ENCODE measurements around the gene POLD4. TPM values are rescaled to one million over a fixed set of nuclear protein-coding genes. Genes with fewer than 3 reads are reported as not detected.

The POLD4 gene
- total RNA-seq, 2 experiments from 2014 or later = 153 to 171 TPM

DNA sequence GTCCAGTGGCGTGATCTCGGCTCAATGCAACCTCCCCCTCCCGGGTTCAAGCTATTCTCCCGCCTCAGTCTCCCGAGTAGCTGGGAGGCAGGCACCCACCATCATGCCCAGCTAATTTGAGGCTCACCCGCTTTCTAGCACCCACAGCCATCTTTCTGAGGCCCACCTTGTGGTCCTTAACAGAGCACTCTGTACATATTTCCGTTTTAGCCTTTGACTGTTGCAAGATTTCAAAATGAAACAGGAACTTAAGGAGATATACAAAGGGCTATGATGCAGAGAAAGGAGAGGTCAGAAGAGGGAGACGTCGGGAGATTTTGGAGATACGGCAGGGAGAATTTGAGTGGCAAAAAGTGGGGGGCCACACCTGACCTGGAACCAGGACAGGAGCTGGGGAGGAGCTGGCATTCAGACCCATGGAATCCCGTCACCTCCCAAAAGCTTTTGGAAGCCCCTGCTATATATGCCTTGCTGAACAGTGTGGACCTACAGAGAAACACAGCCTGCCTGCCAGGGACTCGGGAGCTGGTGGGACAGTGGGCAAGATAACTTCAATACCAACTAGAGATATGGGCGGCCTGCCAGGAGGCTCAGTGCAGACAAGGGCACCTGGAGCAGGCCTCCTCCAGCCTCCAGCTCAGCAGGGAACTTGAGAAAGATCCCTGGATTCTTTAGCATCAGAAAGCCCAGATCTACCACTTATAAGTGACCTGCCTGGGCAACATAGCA is 28.1 kb upstream of the POLD4 start:
- no peaks in the 10 kb centered on the region for H3K36me3 ChIP-seq (ENCODE audit: insufficient read depth, low read length)
- no peak for TF ChIP-seq EZH2phosphoT487 (IDR thresholded peaks at IDR 0.05; ENCODE audit: borderline replicate concordance, low read depth, low read length)
- peak; percentile 59 for DNase-seq (ENCODE audit: low spot score)
- intact Hi-C loops (cut with micrococcal nuclease; ENCODE audit: unreplicated experiment) = loop anchor here (5.0 kb wide), 2 partner anchors 284 to 299 kb away; no protein-coding TSS in a partner anchor
- POLR2A ChIA-PET = interaction anchor here (0.7 to 7.7 kb wide), 8 partner anchors 9 to 97 kb away, joined by 3 to 106 read pairs (median 4); partner anchors contain the start of genes POLD4 and PPP1CA
- CTCF ChIA-PET (ENCODE audit: unreplicated experiment) = interaction anchor here (1.6 to 4.3 kb wide), 4 partner anchors 19 to 36 kb away, joined by 4 to 136 read pairs (median 7); partner anchors contain the start of gene POLD4
- peaks cover 20% of the 10 kb centered on the region for H3K4me1 ChIP-seq (ENCODE audit: insufficient read depth, low read length, poor library complexity, severe bottlenecking)
- no TSS peak for BruUV-seq (replicated peaks)
- H3K4me3 ChIP-seq (ENCODE audit: low read depth, low read length, poor library complexity, severe bottlenecking) = peak overlapping the region; percentile 19
- no peaks in the 10 kb centered on the region for H3K79me2 ChIP-seq (ENCODE audit: insufficient read depth, low read depth, low read length)
- H3K27ac ChIP-seq (ENCODE audit: low read depth, low read length, poor library complexity, severe bottlenecking) = peak overlapping the region; percentile 48
- H3K9me2 ChIP-seq (ENCODE audit: insufficient read depth, low read length) = no peaks in the 10 kb centered on the region
- H3K4me2 ChIP-seq (ENCODE audit: low read length) = peak overlapping the region; percentile 52
- peak overlapping the region; percentile 79 for H2AFZ ChIP-seq (ENCODE audit: low read length)
- H3K9me3 ChIP-seq (ENCODE audit: low read length) = no peaks in the 10 kb centered on the region
- no peaks in the 10 kb centered on the region for H4K20me1 ChIP-seq (ENCODE audit: insufficient read depth, low read length)

DNA sequence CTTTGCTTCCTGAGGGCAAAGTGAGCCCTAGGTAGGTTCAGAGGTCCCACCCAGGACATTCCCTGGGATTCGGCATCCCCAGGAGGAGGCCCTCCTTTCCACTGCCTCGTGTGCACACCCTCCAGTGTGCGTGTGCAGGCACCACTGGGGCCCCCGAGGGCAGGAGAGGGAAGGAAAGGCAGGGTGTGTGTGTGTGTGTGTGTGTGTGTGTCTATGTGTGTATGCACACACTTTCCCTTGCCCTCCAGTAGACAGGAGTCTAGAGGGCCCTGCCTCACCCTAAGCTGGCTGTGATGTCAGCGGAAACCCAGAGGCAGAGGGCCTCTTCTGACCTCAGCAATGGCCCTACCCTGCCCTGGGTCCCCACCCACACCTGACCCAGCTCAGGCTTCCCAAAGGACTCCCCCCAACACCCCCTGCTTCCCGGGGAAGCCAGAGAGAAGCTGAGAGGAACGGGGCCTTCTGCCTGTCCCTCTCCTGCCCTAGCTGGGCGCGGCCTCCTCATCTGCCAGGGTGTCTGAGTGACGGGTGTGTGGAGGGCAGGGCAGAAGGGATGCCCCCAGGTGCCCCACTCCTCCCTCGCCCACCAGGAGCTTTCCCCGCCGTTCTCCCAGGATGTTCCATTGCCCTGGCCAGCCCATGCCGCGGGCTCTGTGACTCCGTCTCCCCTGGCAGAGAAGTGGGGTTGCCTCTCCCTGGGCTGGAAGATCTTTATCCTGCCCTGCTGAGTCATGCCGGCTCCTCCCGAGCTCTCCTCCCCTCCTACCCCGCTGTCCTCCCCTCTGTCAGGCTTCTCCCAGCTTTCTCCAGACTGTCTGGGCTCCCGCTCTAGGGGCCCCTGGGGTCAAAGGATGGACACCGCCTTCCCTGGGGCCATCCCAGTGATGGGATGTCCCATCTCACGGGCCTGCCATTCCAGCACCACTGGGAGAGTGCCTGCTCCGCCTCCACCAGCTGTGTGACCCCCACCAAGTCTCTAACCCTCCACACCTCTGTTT is 26.0 kb upstream of the POLD4 start:
- POLR2A ChIA-PET = interaction anchor here (7.7 kb wide), 1 partner anchor 26 kb away, joined by 106 read pairs; the partner anchor contains the start of gene POLD4
- CTCF ChIA-PET (ENCODE audit: unreplicated experiment) = interaction anchor here (0.6 to 4.3 kb wide), 2 partner anchors 25 to 88 kb away, joined by 3 to 136 read pairs; partner anchors contain the start of gene POLD4
- H3K4me2 ChIP-seq (ENCODE audit: low read length) = no peak overlapping the region
- no peak overlapping the region for H2AFZ ChIP-seq (ENCODE audit: low read length)
- H3K4me1 ChIP-seq (ENCODE audit: insufficient read depth, low read length, poor library complexity, severe bottlenecking) = peaks cover 33% of the 10 kb centered on the region
- intact Hi-C loops (cut with micrococcal nuclease; ENCODE audit: unreplicated experiment) = loop anchor here (5.0 kb wide), 2 partner anchors 282 to 297 kb away; no protein-coding TSS in a partner anchor
- no TSS peak for BruUV-seq (replicated peaks)
- H3K27ac ChIP-seq (ENCODE audit: low read depth, low read length, poor library complexity, severe bottlenecking) = no peak overlapping the region
- no peaks in the 10 kb centered on the region for H3K36me3 ChIP-seq (ENCODE audit: insufficient read depth, low read length)
- H3K9me3 ChIP-seq (ENCODE audit: low read length) = no peaks in the 10 kb centered on the region
- no peak for DNase-seq (ENCODE audit: low spot score)
- H3K4me3 ChIP-seq (ENCODE audit: low read depth, low read length, poor library complexity, severe bottlenecking) = no peak overlapping the region
- TF ChIP-seq EZH2phosphoT487 (IDR thresholded peaks at IDR 0.05; ENCODE audit: borderline replicate concordance, low read depth, low read length) = no peak
- TF ChIP-seq, protein P1, sequence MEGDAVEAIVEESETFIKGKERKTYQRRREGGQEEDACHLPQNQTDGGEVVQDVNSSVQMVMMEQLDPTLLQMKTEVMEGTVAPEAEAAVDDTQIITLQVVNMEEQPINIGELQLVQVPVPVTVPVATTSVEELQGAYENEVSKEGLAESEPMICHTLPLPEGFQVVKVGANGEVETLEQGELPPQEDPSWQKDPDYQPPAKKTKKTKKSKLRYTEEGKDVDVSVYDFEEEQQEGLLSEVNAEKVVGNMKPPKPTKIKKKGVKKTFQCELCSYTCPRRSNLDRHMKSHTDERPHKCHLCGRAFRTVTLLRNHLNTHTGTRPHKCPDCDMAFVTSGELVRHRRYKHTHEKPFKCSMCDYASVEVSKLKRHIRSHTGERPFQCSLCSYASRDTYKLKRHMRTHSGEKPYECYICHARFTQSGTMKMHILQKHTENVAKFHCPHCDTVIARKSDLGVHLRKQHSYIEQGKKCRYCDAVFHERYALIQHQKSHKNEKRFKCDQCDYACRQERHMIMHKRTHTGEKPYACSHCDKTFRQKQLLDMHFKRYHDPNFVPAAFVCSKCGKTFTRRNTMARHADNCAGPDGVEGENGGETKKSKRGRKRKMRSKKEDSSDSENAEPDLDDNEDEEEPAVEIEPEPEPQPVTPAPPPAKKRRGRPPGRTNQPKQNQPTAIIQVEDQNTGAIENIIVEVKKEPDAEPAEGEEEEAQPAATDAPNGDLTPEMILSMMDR (conservative IDR thresholded peaks at IDR 0.05; ENCODE audit: low read length) = no peak
- H3K79me2 ChIP-seq (ENCODE audit: insufficient read depth, low read depth, low read length) = no peaks in the 10 kb centered on the region
- no peaks in the 10 kb centered on the region for H3K9me2 ChIP-seq (ENCODE audit: insufficient read depth, low read length)
- H4K20me1 ChIP-seq (ENCODE audit: insufficient read depth, low read length) = no peaks in the 10 kb centered on the region

GRCh38 chr11:67378544-67378943 is 25.2 kb upstream of the POLD4 start:
- H3K9me3 ChIP-seq (ENCODE audit: low read length) = no peaks in the 10 kb centered on the region
- no peaks in the 10 kb centered on the region for H3K9me2 ChIP-seq (ENCODE audit: insufficient read depth, low read length)
- BruUV-seq (replicated peaks) = no TSS peak
- H4K20me1 ChIP-seq (ENCODE audit: insufficient read depth, low read length) = no peaks in the 10 kb centered on the region
- peaks cover 41% of the 10 kb centered on the region for H3K4me1 ChIP-seq (ENCODE audit: insufficient read depth, low read length, poor library complexity, severe bottlenecking)
- H3K27ac ChIP-seq (ENCODE audit: low read depth, low read length, poor library complexity, severe bottlenecking) = no peak overlapping the region
- no peak overlapping the region for H2AFZ ChIP-seq (ENCODE audit: low read length)
- TF ChIP-seq, protein P1 (conservative IDR thresholded peaks at IDR 0.05; ENCODE audit: low read length) = no peak
- TF ChIP-seq EZH2phosphoT487 (IDR thresholded peaks at IDR 0.05; ENCODE audit: borderline replicate concordance, low read depth, low read length) = no peak
- intact Hi-C loops (cut with micrococcal nuclease; ENCODE audit: unreplicated experiment) = no loop called here
- no peak overlapping the region for H3K4me2 ChIP-seq (ENCODE audit: low read length)
- no peak overlapping the region for H3K4me3 ChIP-seq (ENCODE audit: low read depth, low read length, poor library complexity, severe bottlenecking)
- CTCF ChIA-PET (ENCODE audit: unreplicated experiment) = interaction anchor here (0.7 to 2.2 kb wide), 2 partner anchors 22 to 27 kb away, joined by 3 to 6 read pairs; no protein-coding TSS in a partner anchor
- H3K36me3 ChIP-seq (ENCODE audit: insufficient read depth, low read length) = no peaks in the 10 kb centered on the region
- DNase-seq (ENCODE audit: low spot score) = no peak
- POLR2A ChIA-PET = interaction anchor here (0.7 to 7.7 kb wide), 2 partner anchors 25 to 101 kb away, joined by 3 to 106 read pairs; partner anchors contain the start of gene POLD4
- H3K79me2 ChIP-seq (ENCODE audit: insufficient read depth, low read depth, low read length) = no peaks in the 10 kb centered on the region
